Kidney (tissue), 14 donors: Measurements from ENCODE around the gene PTPRF. TPM values are rescaled to one million over a fixed set of nuclear protein-coding genes. Genes with fewer than 3 reads are reported as not detected.
A peak's percentile ranks its signal among the peaks of the same experiment; 100 is the strongest.

ENCODE experiments used
- DNase-seq, 5 donors: peaks; one replicate each; pipeline ENCODE4 v3.0.0-alpha.2; 2013 to 2020
- FAIRE-seq: peaks from 2 replicates; lab custom pipeline; 2012; peaks lifted over from hg19 to GRCh38; lab: Jason Lieb, UNC
- H3K27ac ChIP-seq, 2 donors: one replicate each; pipeline ENCODE4 v1.7.0; 2013; ENCODE audit warnings: low read depth in 2 of 2, low read length in 2 of 2, inconsistent platforms in 1 of 2
- H3K27me3 ChIP-seq: one replicate; pipeline ENCODE4 v1.7.1; 2013; ENCODE audit warnings: low read length, inconsistent platforms; ENCODE audit not compliant: control insufficient read depth, insufficient read depth
- H3K36me3 ChIP-seq, 3 donors: one replicate each; pipeline versions ENCODE4 v1.7.0 to v1.7.1; 2013; ENCODE audit warnings: low read length in 3 of 3, control low read depth in 1 of 3, inconsistent platforms in 1 of 3; ENCODE audit not compliant: insufficient read depth in 3 of 3, control insufficient read depth in 2 of 3
- H3K4me1 ChIP-seq, 3 donors: one replicate each; pipeline versions ENCODE4 v1.7.0 to v1.7.1; 2013; ENCODE audit warnings: low read length in 3 of 3, inconsistent platforms in 1 of 3, low read depth in 1 of 3; ENCODE audit not compliant: control insufficient read depth in 2 of 3, insufficient read depth in 2 of 3
- H3K4me3 ChIP-seq, 3 donors: one replicate each; pipeline versions ENCODE4 v1.7.0 to v1.8.1; 2013; ENCODE audit warnings: low read length in 3 of 3, control low read depth in 1 of 3, inconsistent platforms in 1 of 3
- H3K9ac ChIP-seq, 3 donors: one replicate each; pipeline versions ENCODE4 v1.7.0 to v1.7.1; 2013; ENCODE audit warnings: low read length in 3 of 3, control low read depth in 1 of 3, inconsistent platforms in 1 of 3
- H3K9me3 ChIP-seq, 3 donors: one replicate each; pipeline versions ENCODE4 v1.7.0 to v1.7.1; 2013; ENCODE audit warnings: low read length in 3 of 3, control low read depth in 1 of 3, inconsistent platforms in 1 of 3; ENCODE audit not compliant: control insufficient read depth in 2 of 3, insufficient read depth in 1 of 3
- intact Hi-C: fragments of 100-400 bp; cut with DNase I; formaldehyde crosslinking; loops from one replicate; pipeline ENCODE4 v1.11.1; 2022
- polyA plus RNA-seq: library from polyadenylated mRNA; stranded (reverse); fragments of 350-450 nt; fragmentation: Illumina TruSeq; extraction: RNeasy Lipid Tissue Mini Kit (QIAGEN cat#74804); gene quantifications from one replicate; pipeline ENCODE4 v1.2.3, GENCODE V29; 2014; ENCODE audit warnings: low read depth, low replicate concordance; ENCODE audit not compliant: insufficient read depth
- total RNA-seq: library from RNA; stranded (reverse); fragmentation: NEBNext Ultra II Directional; extraction: Animal tissue kit (Norgen Biotek cat#: 25700); gene quantifications from one replicate; pipeline ENCODE4 v1.2.1, GENCODE V29; 2021
- TF ChIP-seq, protein P1 (sequence below): IDR thresholded peaks from 3 replicates; pipeline ENCODE4 v1.5.1; 2012; ENCODE audit warnings: mild to moderate bottlenecking, moderate library complexity, borderline replicate concordance; ENCODE audit not compliant: insufficient read depth; ENCODE audit errors: extremely low read depth
- donor health status: control.
- donor health status: control.
- donor health status: control.
- donor health status: control.
- donor health status: control.
- donor health status: DM: yes; HTN: yes; CAD: no.
- donor health status: Normal renal cell carcinoma (clear cell type).

PTPRF gene
- total and polyA plus RNA-seq, 2 donors from 2014 or later: 39.5 to 197 TPM

DNA sequence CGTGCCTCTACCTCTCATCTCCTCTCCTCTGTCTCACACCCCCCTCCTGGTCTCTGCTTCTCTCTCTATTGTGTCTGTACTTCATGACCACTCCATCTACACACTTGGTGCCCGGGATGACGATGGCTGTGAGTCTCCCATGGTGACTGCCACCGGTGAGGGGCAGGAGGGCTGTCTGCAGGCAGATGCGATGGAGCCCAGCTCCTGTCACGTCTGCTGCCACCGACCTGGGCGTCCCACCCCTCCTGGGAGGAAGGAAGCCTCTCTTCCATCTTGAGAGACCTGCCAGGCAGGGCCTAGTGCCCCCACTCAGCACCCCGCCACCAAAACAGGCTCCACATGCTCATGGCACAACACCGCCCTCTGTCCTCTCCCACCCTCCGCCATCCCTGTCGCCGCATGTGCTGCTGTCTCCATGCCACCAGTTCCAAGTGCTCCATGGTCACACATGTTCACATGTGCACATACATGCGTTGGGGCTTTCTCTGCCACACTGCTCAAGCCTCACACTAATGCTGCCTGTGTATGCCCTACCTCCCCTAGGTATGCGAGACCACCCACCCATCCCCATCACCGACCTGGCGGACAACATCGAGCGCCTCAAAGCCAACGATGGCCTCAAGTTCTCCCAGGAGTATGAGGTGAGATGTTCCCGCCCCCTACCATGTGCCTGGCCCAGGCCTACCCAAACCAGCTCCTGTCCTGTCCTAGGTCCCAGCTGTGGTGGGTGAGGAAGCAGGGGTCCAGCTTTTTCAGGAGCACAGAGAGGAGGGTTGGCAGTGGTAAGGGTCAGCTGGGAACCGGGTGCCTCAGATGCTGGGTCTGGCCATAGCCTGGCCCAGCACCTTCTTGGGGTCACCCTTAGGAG is 82.6 kb downstream of the PTPRF start:
- no peak for FAIRE-seq
- TF ChIP-seq, protein P1, sequence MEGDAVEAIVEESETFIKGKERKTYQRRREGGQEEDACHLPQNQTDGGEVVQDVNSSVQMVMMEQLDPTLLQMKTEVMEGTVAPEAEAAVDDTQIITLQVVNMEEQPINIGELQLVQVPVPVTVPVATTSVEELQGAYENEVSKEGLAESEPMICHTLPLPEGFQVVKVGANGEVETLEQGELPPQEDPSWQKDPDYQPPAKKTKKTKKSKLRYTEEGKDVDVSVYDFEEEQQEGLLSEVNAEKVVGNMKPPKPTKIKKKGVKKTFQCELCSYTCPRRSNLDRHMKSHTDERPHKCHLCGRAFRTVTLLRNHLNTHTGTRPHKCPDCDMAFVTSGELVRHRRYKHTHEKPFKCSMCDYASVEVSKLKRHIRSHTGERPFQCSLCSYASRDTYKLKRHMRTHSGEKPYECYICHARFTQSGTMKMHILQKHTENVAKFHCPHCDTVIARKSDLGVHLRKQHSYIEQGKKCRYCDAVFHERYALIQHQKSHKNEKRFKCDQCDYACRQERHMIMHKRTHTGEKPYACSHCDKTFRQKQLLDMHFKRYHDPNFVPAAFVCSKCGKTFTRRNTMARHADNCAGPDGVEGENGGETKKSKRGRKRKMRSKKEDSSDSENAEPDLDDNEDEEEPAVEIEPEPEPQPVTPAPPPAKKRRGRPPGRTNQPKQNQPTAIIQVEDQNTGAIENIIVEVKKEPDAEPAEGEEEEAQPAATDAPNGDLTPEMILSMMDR: no peak
- no peak overlapping the region for H3K9ac ChIP-seq
- H3K4me3 ChIP-seq: no peak overlapping the region
- H3K9me3 ChIP-seq: no peaks in the 10 kb centered on the region
- intact Hi-C loops: no loop called here
- DNase-seq: peak in 1 of 5 donors; percentile 64
- H3K27ac ChIP-seq: no peak overlapping the region
- no peaks in the 10 kb centered on the region for H3K27me3 ChIP-seq
- H3K4me1 ChIP-seq: no peaks in the 10 kb centered on the region
- H3K36me3 ChIP-seq: peaks cover 0 to 17% (median 10%) of the 10 kb centered on the region in 3 donors

DNA sequence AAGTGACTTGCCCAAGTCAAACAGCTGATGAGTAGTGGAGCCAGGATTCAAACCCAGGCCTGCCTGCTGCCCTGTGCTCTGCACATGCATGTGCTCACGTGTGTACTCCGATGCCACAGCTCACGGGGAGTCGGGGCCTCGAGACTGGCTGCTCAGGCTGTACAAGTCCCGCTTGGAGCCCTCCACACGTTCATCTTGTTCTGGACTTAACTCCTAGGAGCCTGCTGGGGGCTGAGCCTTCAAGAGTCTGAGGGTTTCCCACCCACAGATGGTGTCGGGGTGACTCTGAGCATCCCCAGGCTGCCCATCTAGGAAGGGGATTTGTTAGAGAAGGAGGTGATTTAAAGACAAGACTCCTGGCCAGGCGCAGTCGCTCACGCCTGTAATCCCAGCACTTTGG is 83.5 kb downstream of the PTPRF start:
- intact Hi-C loops: no loop called here
- Histone ChIP-seq H3K27ac (no peak overlapping the region), H3K36me3 (peaks cover 0 to 12% (median 7%) of the 10 kb centered on the region in 3 donors), H3K9ac (no peak overlapping the region), H3K4me1 (no peaks in the 10 kb centered on the region), H3K9me3 (no peaks in the 10 kb centered on the region), H3K4me3 (no peak overlapping the region), H3K27me3 (no peaks in the 10 kb centered on the region)
- peak in 1 of 5 donors; percentile 61 for DNase-seq
- no peak for FAIRE-seq
- TF ChIP-seq, protein P1: no peak

DNA sequence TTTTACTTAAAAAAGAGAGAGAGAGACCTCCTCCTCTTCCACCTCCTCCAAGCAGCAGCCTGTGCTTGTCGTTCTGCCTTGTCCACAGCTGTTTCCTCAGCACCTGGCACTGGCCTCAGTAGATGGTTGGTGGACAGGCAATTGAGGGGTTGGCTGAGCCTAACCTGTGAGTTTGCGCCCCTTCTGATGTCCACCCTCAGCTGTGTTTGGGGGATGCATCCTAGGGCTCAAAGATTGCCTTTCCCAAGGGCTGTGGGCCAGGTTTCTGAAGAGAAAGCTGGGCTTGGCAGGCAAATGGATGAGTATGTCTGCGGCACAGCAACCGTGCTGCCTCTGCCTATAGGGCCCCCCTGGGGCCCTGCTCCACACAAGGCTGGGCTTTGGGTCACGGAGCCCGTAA is 84.2 kb downstream of the PTPRF start:
- H3K36me3 ChIP-seq: peaks cover 0 to 17% (median 5%) of the 10 kb centered on the region in 3 donors
- H3K27me3 ChIP-seq: no peaks in the 10 kb centered on the region
- H3K4me3 ChIP-seq: no peak overlapping the region
- H3K27ac ChIP-seq: no peak overlapping the region
- FAIRE-seq: no peak
- TF ChIP-seq, protein P1: no peak
- intact Hi-C loops: no loop called here
- H3K4me1 ChIP-seq: no peaks in the 10 kb centered on the region
- no peak for DNase-seq
- H3K9ac ChIP-seq: no peak overlapping the region
- H3K9me3 ChIP-seq: no peaks in the 10 kb centered on the region
